NCI-H146 treated with DMSO at 0.1 percent for 48 hours (cell line): ENCODE measurements around the gene LRP8.

Experiments
- DNase-seq: peaks from one replicate; lab custom pipeline; 2025; ENCODE audit not compliant: unreplicated experiment; lab: John Stamatoyannopoulos, UW

LRP8 gene

GRCh38 chr1:53308506-53308905 is 19.4 kb downstream of the LRP8 start:
- no peak for DNase-seq

- no peak for DNase-seq
Measured at GRCh38 chr1:53307037-53307436, 20.8 kb downstream of the LRP8 start.

GRCh38 chr1:53306168-53306567 is 21.7 kb downstream of the LRP8 start:
- no peak for DNase-seq

- no peak for DNase-seq
Measured at GRCh38 chr1:53305650-53306049, 22.2 kb downstream of the LRP8 start.

- DNase-seq = no peak
Measured at GRCh38 chr1:53304527-53304926, 23.3 kb downstream of the LRP8 start.

- DNase-seq = no peak
Measured at GRCh38 chr1:53303726-53304515, 23.9 kb downstream of the LRP8 start.

- DNase-seq = no peak
Measured at GRCh38 chr1:53303243-53303642, 24.6 kb downstream of the LRP8 start.

GRCh38 chr1:53299233-53299632 is 28.6 kb downstream of the LRP8 start:
- DNase-seq = no peak

- no peak for DNase-seq
Measured at GRCh38 chr1:53298045-53298637, 29.7 kb downstream of the LRP8 start.

- DNase-seq = no peak
Measured at GRCh38 chr1:53297195-53297594, 30.7 kb downstream of the LRP8 start.

- no peak for DNase-seq
Measured at GRCh38 chr1:53296117-53296749, 31.6 kb downstream of the LRP8 start.

- DNase-seq = no peak
Measured at GRCh38 chr1:53295726-53296116, 32.1 kb downstream of the LRP8 start.

- DNase-seq = no peak
Measured at GRCh38 chr1:53295295-53295694, 32.6 kb downstream of the LRP8 start.

- no peak for DNase-seq
Measured at GRCh38 chr1:53294567-53294966, 33.3 kb downstream of the LRP8 start.

GRCh38 chr1:53294061-53294460 is 33.8 kb downstream of the LRP8 start:
- DNase-seq = no peak

- no peak for DNase-seq
Measured at GRCh38 chr1:53293123-53293522, 34.7 kb downstream of the LRP8 start.

- DNase-seq = no peak
Measured at GRCh38 chr1:53292690-53293089, 35.2 kb downstream of the LRP8 start.

- DNase-seq = no peak
Measured at GRCh38 chr1:53291574-53291973, 36.3 kb downstream of the LRP8 start.

- no peak for DNase-seq
Measured at GRCh38 chr1:53288790-53289429, 39.0 kb downstream of the LRP8 start.

GRCh38 chr1:53288002-53288789 is 39.7 kb downstream of the LRP8 start:
- DNase-seq = no peak

- DNase-seq = no peak
Measured at GRCh38 chr1:53286955-53287354, 40.9 kb downstream of the LRP8 start.
